Kidney (tissue), 14 donors: ENCODE measurements around the gene SLC39A11. TPM values are rescaled to one million over a fixed set of nuclear protein-coding genes. Genes with fewer than 3 reads are reported as not detected.
"Not testable (repeated sequence)": the region's sequence is repeated elsewhere in the genome, so short reads cannot be mapped to it uniquely, and the experiment has no call there.

ENCODE experiments used
- DNase-seq, 5 donors: peaks; one replicate each; pipeline ENCODE4 v3.0.0-alpha.2; 2013 to 2020
- FAIRE-seq: peaks from 2 replicates; lab custom pipeline; 2012; peaks lifted over from hg19 to GRCh38; lab: Jason Lieb, UNC
- H3K27ac ChIP-seq, 2 donors: one replicate each; pipeline ENCODE4 v1.7.0; 2013; ENCODE audit warnings: low read depth in 2 of 2, low read length in 2 of 2, inconsistent platforms in 1 of 2
- H3K27me3 ChIP-seq: one replicate; pipeline ENCODE4 v1.7.1; 2013; ENCODE audit warnings: low read length, inconsistent platforms; ENCODE audit not compliant: control insufficient read depth, insufficient read depth
- H3K36me3 ChIP-seq, 3 donors: one replicate each; pipeline versions ENCODE4 v1.7.0 to v1.7.1; 2013; ENCODE audit warnings: low read length in 3 of 3, control low read depth in 1 of 3, inconsistent platforms in 1 of 3; ENCODE audit not compliant: insufficient read depth in 3 of 3, control insufficient read depth in 2 of 3
- H3K4me1 ChIP-seq, 3 donors: one replicate each; pipeline versions ENCODE4 v1.7.0 to v1.7.1; 2013; ENCODE audit warnings: low read length in 3 of 3, inconsistent platforms in 1 of 3, low read depth in 1 of 3; ENCODE audit not compliant: control insufficient read depth in 2 of 3, insufficient read depth in 2 of 3
- H3K4me3 ChIP-seq, 3 donors: one replicate each; pipeline versions ENCODE4 v1.7.0 to v1.8.1; 2013; ENCODE audit warnings: low read length in 3 of 3, control low read depth in 1 of 3, inconsistent platforms in 1 of 3
- H3K9ac ChIP-seq, 3 donors: one replicate each; pipeline versions ENCODE4 v1.7.0 to v1.7.1; 2013; ENCODE audit warnings: low read length in 3 of 3, control low read depth in 1 of 3, inconsistent platforms in 1 of 3
- H3K9me3 ChIP-seq, 3 donors: one replicate each; pipeline versions ENCODE4 v1.7.0 to v1.7.1; 2013; ENCODE audit warnings: low read length in 3 of 3, control low read depth in 1 of 3, inconsistent platforms in 1 of 3; ENCODE audit not compliant: control insufficient read depth in 2 of 3, insufficient read depth in 1 of 3
- CTCF ChIP-seq: IDR thresholded peaks from 3 replicates; pipeline ENCODE4 v1.5.1; 2012; ENCODE audit warnings: mild to moderate bottlenecking, moderate library complexity, borderline replicate concordance; ENCODE audit not compliant: insufficient read depth; ENCODE audit errors: extremely low read depth
- intact Hi-C: fragments of 100-400 bp; cut with DNase I; formaldehyde crosslinking; loops from one replicate; pipeline ENCODE4 v1.11.1; 2022
- polyA plus RNA-seq: library from polyadenylated mRNA; stranded (reverse); fragments of 350-450 nt; fragmentation: Illumina TruSeq; extraction: RNeasy Lipid Tissue Mini Kit (QIAGEN cat#74804); gene quantifications from one replicate; pipeline ENCODE4 v1.2.3, GENCODE V29; 2014; ENCODE audit warnings: low read depth, low replicate concordance; ENCODE audit not compliant: insufficient read depth
- total RNA-seq: library from RNA; stranded (reverse); fragmentation: NEBNext Ultra II Directional; extraction: Animal tissue kit (Norgen Biotek cat#: 25700); gene quantifications from one replicate; pipeline ENCODE4 v1.2.1, GENCODE V29; 2021
- donor health status: control.
- donor health status: control.
- donor health status: control.
- donor health status: control.
- donor health status: control.
- donor health status: DM: yes; HTN: yes; CAD: no.
- donor health status: Normal renal cell carcinoma (clear cell type).

Gene SLC39A11
- total and polyA plus RNA-seq, 2 donors from 2014 or later: 19.7 to 37.2 TPM

- Histone ChIP-seq H3K9me3 (no peaks in the 10 kb centered on the region), H3K27me3 (no peaks in the 10 kb centered on the region), H3K4me1 (no peaks in the 10 kb centered on the region), H3K4me3 (no peak overlapping the region), H3K9ac (no peak overlapping the region), H3K36me3 (no peaks in the 10 kb centered on the region), H3K27ac (no peak overlapping the region)
- TF ChIP-seq CTCF: no peak
- FAIRE-seq (no peak), DNase-seq (no peak)
- intact Hi-C loops: no loop called here
Measured at GRCh38 chr17:72937707-72938106, 154.8 kb downstream of the SLC39A11 start.

GRCh38 chr17:72937254-72937653 lies 155.2 kb downstream of the SLC39A11 start:
- H3K4me3 ChIP-seq, H3K9me3 ChIP-seq, DNase-seq, FAIRE-seq, H3K27ac ChIP-seq, intact Hi-C loops, H3K27me3 ChIP-seq, H3K9ac ChIP-seq, H3K36me3 ChIP-seq, H3K4me1 ChIP-seq: not testable (repeated sequence)

- H3K4me3 ChIP-seq: no peak overlapping the region
- TF ChIP-seq CTCF: no peak
- H3K4me1 ChIP-seq: peaks cover 0 to 10% (median 0%) of the 10 kb centered on the region in 3 donors
- intact Hi-C loops: no loop called here
- no peaks in the 10 kb centered on the region for H3K9me3 ChIP-seq
- DNase-seq (no peak), FAIRE-seq (no peak)
- no peaks in the 10 kb centered on the region for H3K36me3 ChIP-seq
- no peaks in the 10 kb centered on the region for H3K27me3 ChIP-seq
- no peak overlapping the region for H3K27ac ChIP-seq
- H3K9ac ChIP-seq: no peak overlapping the region
Measured at GRCh38 chr17:72935984-72936383, 156.5 kb downstream of the SLC39A11 start.

GRCh38 chr17:72934927-72935326 lies 157.6 kb downstream of the SLC39A11 start:
- Histone ChIP-seq H3K9me3 (no peaks in the 10 kb centered on the region), H3K27me3 (no peaks in the 10 kb centered on the region), H3K27ac (no peak overlapping the region), H3K4me1 (peaks cover 0 to 10% (median 3%) of the 10 kb centered on the region in 3 donors), H3K4me3 (no peak overlapping the region), H3K36me3 (no peaks in the 10 kb centered on the region), H3K9ac (no peak overlapping the region)
- FAIRE-seq: no peak
- intact Hi-C loops: no loop called here
- DNase-seq: no peak
- no peak for TF ChIP-seq CTCF
